ENCODE measurements around the gene CAPN1.
"Not testable (repeated sequence)": the region's sequence is repeated elsewhere in the genome, so short reads cannot be mapped to it uniquely, and the experiment has no call there.

The CAPN1 gene

GRCh38 chr11:65163684-65164083 lies 18.0 kb upstream of the CAPN1 start:
- no peak for DNase-seq

GRCh38 chr11:65165410-65166317 lies 16.1 kb upstream of the CAPN1 start:
- no peak for DNase-seq

- no peak for DNase-seq
Measured at GRCh38 chr11:65166893-65167292, 14.8 kb upstream of the CAPN1 start.

- DNase-seq, result no peak
Measured at GRCh38 chr11:65167656-65168055, 14.1 kb upstream of the CAPN1 start.

GRCh38 chr11:65169164-65169641 lies 12.5 kb upstream of the CAPN1 start:
- DNase-seq, result no peak

GRCh38 chr11:65170058-65170534 lies 11.6 kb upstream of the CAPN1 start, which contains the start of gene SPDYC:
Gene SPDYC, plus strand, starts transcription at chr11:65170233. Its CDS starts 1,125 bp downstream, at chr11:65171358.
- no peak for DNase-seq

- DNase-seq, result no peak
Measured at GRCh38 chr11:65172600-65172999, 9.1 kb upstream of the CAPN1 start.

- not testable (repeated sequence) for DNase-seq
Measured at GRCh38 chr11:65174571-65175010, 7.1 kb upstream of the CAPN1 start.

GRCh38 chr11:65180877-65181568 lies 705 bp upstream of the CAPN1 start:
- peak; percentile 51 for DNase-seq

- peak; percentile 40 for DNase-seq
Measured at GRCh38 chr11:65182258-65183170, 786 bp downstream of the CAPN1 start.

GRCh38 chr11:65183201-65183891 lies 1.6 kb downstream of the CAPN1 start:
- DNase-seq, result no peak

GRCh38 chr11:65184146-65184545 lies 2.4 kb downstream of the CAPN1 start:
- DNase-seq, result no peak

GRCh38 chr11:65185171-65185570 lies 3.4 kb downstream of the CAPN1 start:
- no peak for DNase-seq

- DNase-seq, result no peak
Measured at GRCh38 chr11:65185869-65186341, 4.2 kb downstream of the CAPN1 start.

- DNase-seq, result no peak
Measured at GRCh38 chr11:65186701-65187100, 5.0 kb downstream of the CAPN1 start.

- DNase-seq, result no peak
Measured at GRCh38 chr11:65187146-65187675, 5.5 kb downstream of the CAPN1 start.

GRCh38 chr11:65187971-65188461 lies 6.3 kb downstream of the CAPN1 start:
- no peak for DNase-seq

GRCh38 chr11:65188486-65188885 lies 6.8 kb downstream of the CAPN1 start:
- no peak for DNase-seq

- no peak for DNase-seq
Measured at GRCh38 chr11:65189191-65189590, 7.5 kb downstream of the CAPN1 start.

GRCh38 chr11:65194564-65194963 lies 12.8 kb downstream of the CAPN1 start:
- no peak for DNase-seq

GRCh38 chr11:65204143-65204542 lies 22.4 kb downstream of the CAPN1 start:
- DNase-seq, result no peak

All from NCI-H1105 treated with DMSO at 0.1 percent for 48 hours (cell line).